GM19452 (cell line): ENCODE data around the gene TSC22D4.
"Not testable (repeated sequence)": the region's sequence is repeated elsewhere in the genome, so short reads cannot be mapped to it uniquely, and the experiment has no call there.

Experiments
- ATAC-seq: cut with Tn5 transposase; IDR thresholded peaks from one replicate; pipeline ENCODE4 v1.9.1; 2021; ENCODE audit not compliant: unreplicated experiment

Gene TSC22D4

GRCh38 chr7:100478958-100479660 is at the start of gene TSC22D4:
Gene TSC22D4, minus strand, starts transcription at chr7:100479214. Its CDS starts 1,176 bp downstream, at chr7:100478038.
- ATAC-seq, result peak; percentile 53

- ATAC-seq, result not testable (repeated sequence)
These were observed 49.3 kb upstream of the TSC22D4 start for GRCh38 chr7:100528108-100528866.

GRCh38 chr7:100523192-100523591 is 44.2 kb upstream of the TSC22D4 start:
- ATAC-seq, result not testable (repeated sequence)

GRCh38 chr7:100521909-100522593 is 43.0 kb upstream of the TSC22D4 start:
- ATAC-seq, result not testable (repeated sequence)

- no peak for ATAC-seq
These were observed 42.1 kb upstream of the TSC22D4 start for GRCh38 chr7:100521076-100521475.

- no peak for ATAC-seq
These were observed 41.1 kb upstream of the TSC22D4 start for GRCh38 chr7:100520138-100520537.

- no peak for ATAC-seq
These were observed 40.6 kb upstream of the TSC22D4 start for GRCh38 chr7:100519580-100519979.

GRCh38 chr7:100517305-100517704 is 38.3 kb upstream of the TSC22D4 start:
- ATAC-seq, result no peak

- peak; percentile 46 for ATAC-seq
These were observed 37.3 kb upstream of the TSC22D4 start for GRCh38 chr7:100516135-100516812.

- ATAC-seq, result no peak
These were observed 36.1 kb upstream of the TSC22D4 start for GRCh38 chr7:100515072-100515532.

- no peak for ATAC-seq
These were observed 34.3 kb upstream of the TSC22D4 start for GRCh38 chr7:100513212-100513810.

- no peak for ATAC-seq
These were observed 31.6 kb upstream of the TSC22D4 start for GRCh38 chr7:100510437-100511239.

GRCh38 chr7:100509231-100509630 is 30.2 kb upstream of the TSC22D4 start:
- no peak for ATAC-seq

GRCh38 chr7:100506356-100506923 is 27.4 kb upstream of the TSC22D4 start:
- ATAC-seq, result no peak

GRCh38 chr7:100504887-100505611 is 26.0 kb upstream of the TSC22D4 start:
- ATAC-seq, result no peak

- not testable (repeated sequence) for ATAC-seq
These were observed 25.0 kb upstream of the TSC22D4 start for GRCh38 chr7:100504031-100504430.

GRCh38 chr7:100500743-100501142 is 21.7 kb upstream of the TSC22D4 start:
- not testable (repeated sequence) for ATAC-seq

GRCh38 chr7:100496509-100496908 is 17.5 kb upstream of the TSC22D4 start:
- ATAC-seq, result no peak
